Head of caudate nucleus (tissue), 42 donors: ENCODE data around the gene CRELD1.

Source experiments
- DNase-seq, 42 donors: peaks; one replicate each; pipeline versions ENCODE4 v3.0.0 to v3.0.0-alpha.2; 2020 to 2021; ENCODE audit warnings: mixed read lengths in 7 of 42
- intact Hi-C: fragments of 100-400 bp; cut with DNase I; formaldehyde crosslinking; loops from one replicate; pipeline ENCODE4 v1.15.0; 2022

CRELD1 gene

GRCh38 chr3:9947025-9947995 lies 13.7 kb downstream of the CRELD1 start:
- peak in 38 of 42 donors; percentile 31 to 80 (median 62) for DNase-seq
- intact Hi-C loops, result loop anchor here (5.0 kb wide), 1 partner anchor 105 kb away; the partner anchor contains the start of gene RPUSD3

GRCh38 chr3:9948586-9948985 lies 15.0 kb downstream of the CRELD1 start:
- intact Hi-C loops, result loop anchor here (5.0 kb wide), 1 partner anchor 106 kb away; the partner anchor contains the start of gene RPUSD3
- DNase-seq, result peak in 3 of 42 donors; percentile 28 to 42 (median 33)

GRCh38 chr3:9949115-9949514 lies 15.5 kb downstream of the CRELD1 start:
- intact Hi-C loops, result loop anchor here (5.0 kb wide), 1 partner anchor 107 kb away; the partner anchor contains the start of gene RPUSD3
- DNase-seq, result peak in 2 of 42 donors; percentile 15 to 21

- peak in 2 of 42 donors; percentile 15 to 22 for DNase-seq
- intact Hi-C loops, result loop anchor here (5.0 kb wide), 1 partner anchor 107 kb away; the partner anchor contains the start of gene RPUSD3
These were observed 16.0 kb downstream of the CRELD1 start for GRCh38 chr3:9949626-9950025.

- intact Hi-C loops, result no loop called here
- peak in 1 of 42 donors; percentile 14 for DNase-seq
These were observed 17.5 kb downstream of the CRELD1 start for GRCh38 chr3:9951126-9951525.

- intact Hi-C loops, result no loop called here
- peak in 22 of 42 donors; percentile 23 to 71 (median 51) for DNase-seq
These were observed 17.9 kb downstream of the CRELD1 start for GRCh38 chr3:9951598-9951961.

- peak in 41 of 42 donors; percentile 40 to 87 (median 67) for DNase-seq
- intact Hi-C loops, result no loop called here
These were observed 18.6 kb downstream of the CRELD1 start, which contains the start of gene PRRT3 for GRCh38 chr3:9951962-9952805. Gene PRRT3 (minus strand): TSS chr3:9952408. CDS start chr3:9950115, 2,293 bp downstream.

- no peak for DNase-seq
- intact Hi-C loops, result no loop called here
These were observed 21.5 kb downstream of the CRELD1 start for GRCh38 chr3:9955067-9955502.

GRCh38 chr3:9955611-9956352 lies 22.1 kb downstream of the CRELD1 start:
- intact Hi-C loops, result no loop called here
- DNase-seq, result no peak

- peak in 14 of 42 donors; percentile 36 to 70 (median 58) for DNase-seq
- intact Hi-C loops, result no loop called here
These were observed 23.6 kb downstream of the CRELD1 start for GRCh38 chr3:9957214-9957613.

GRCh38 chr3:9965200-9965875 lies 31.7 kb downstream of the CRELD1 start:
- no peak for DNase-seq
- intact Hi-C loops, result no loop called here

GRCh38 chr3:9966841-9967240 lies 33.2 kb downstream of the CRELD1 start:
- intact Hi-C loops, result no loop called here
- DNase-seq, result no peak

GRCh38 chr3:9969632-9970019 lies 36.0 kb downstream of the CRELD1 start:
- DNase-seq, result no peak
- intact Hi-C loops, result no loop called here

- DNase-seq, result no peak
- intact Hi-C loops, result no loop called here
These were observed 36.5 kb downstream of the CRELD1 start for GRCh38 chr3:9970020-9970652.

GRCh38 chr3:9976721-9977709 lies 43.4 kb downstream of the CRELD1 start:
- intact Hi-C loops, result no loop called here
- DNase-seq, result peak in 35 of 42 donors; percentile 10 to 83 (median 49)

- DNase-seq, result no peak
- intact Hi-C loops, result no loop called here
These were observed 45.2 kb downstream of the CRELD1 start for GRCh38 chr3:9978710-9979305.
